ENCODE measurements around the gene OR6N1.

OR6N1 gene

DNA sequence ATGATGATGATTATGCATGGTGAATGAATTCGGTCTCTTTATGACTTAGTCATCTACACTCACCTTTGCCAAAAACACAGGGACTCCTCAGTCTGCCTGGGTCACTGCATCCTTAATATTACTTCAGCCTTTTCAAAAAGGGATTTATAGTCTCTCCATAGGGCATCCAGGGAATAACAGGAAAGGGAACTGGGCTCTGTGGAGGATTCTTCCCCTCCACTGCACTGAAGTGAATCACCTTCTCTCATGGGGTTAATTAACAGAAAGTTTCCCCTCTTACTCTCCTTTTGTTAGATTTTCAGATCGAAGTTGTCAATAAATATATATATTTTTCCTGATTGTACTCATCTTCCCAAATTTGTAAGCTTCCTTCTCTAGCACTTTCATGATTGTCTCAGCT lies 51.4 kb downstream of the OR6N1 start, which contains the start of gene OR6K3:
OR6K3 (minus strand) TSS at position 101 of the 400 bp plus-strand sequence. CDS start 2,605 bp downstream, outside the sequence.
- no peak within 1 kb of the TSS for H3K27ac ChIP-seq
- TF ChIP-seq CTCF (conservative IDR thresholded peaks at IDR 0.05): no peak

GRCh38 chr1:158719664-158720063 lies 52.3 kb downstream of the OR6N1 start:
- no peak for TF ChIP-seq CTCF (conservative IDR thresholded peaks at IDR 0.05)
- no peak overlapping the region for H3K27ac ChIP-seq

GRCh38 chr1:158717344-158717743 lies 54.7 kb downstream of the OR6N1 start:
- no peak for TF ChIP-seq CTCF (conservative IDR thresholded peaks at IDR 0.05)
- no peak overlapping the region for H3K27ac ChIP-seq

DNA sequence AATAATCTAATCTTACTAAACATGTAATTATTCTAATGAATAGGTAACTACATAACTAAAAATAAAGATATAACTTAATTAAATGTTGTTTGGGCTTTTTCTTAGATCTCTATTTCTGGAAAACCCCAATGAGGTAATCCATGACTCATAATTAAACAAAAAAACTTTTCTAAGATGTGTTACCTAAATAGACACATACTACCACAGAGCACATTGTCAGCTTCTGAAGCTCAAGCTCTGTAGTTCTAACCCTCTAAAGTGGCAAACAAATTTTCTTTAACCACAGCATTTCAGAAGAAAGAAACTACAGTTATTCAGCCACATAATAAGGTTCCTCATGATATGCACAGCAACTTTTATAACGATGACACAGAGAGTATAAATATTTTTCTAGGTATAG lies 55.7 kb downstream of the OR6N1 start:
- no peak overlapping the region for H3K27ac ChIP-seq
- no peak for TF ChIP-seq CTCF (conservative IDR thresholded peaks at IDR 0.05)

DNA sequence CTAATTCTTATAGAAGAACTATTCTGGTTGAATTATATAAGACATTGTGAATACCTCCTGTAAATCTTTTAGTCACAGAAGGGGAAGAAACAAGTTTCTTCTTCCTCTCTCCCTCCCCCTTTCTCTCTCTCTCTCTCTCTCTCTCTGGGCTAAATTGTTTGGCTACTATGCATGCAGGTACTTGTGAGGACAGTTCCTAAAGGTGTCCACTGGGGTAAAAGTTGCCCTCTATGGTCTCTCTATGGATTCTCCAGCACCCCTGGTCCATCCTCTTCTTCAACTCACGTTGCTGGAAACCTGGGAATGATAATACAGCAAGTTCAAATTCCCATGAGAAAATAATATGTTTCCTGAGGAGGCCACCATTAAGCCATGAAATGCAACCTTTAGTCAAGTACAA lies 57.2 kb downstream of the OR6N1 start:
- TF ChIP-seq CTCF (conservative IDR thresholded peaks at IDR 0.05): no peak
- no peak overlapping the region for H3K27ac ChIP-seq
